Esophagus squamous epithelium (tissue), 4 donors: ENCODE data around the gene TPSD1.

Source experiments
- POLR2A ChIP-seq, 4 donors: fragments of 450-650 bp; IDR thresholded peaks; one replicate each; pipeline ENCODE4 v1.6.1; 2017; ENCODE audit warnings: antibody characterized with exemption in 4 of 4, mild to moderate bottlenecking in 4 of 4, moderate library complexity in 3 of 4
- TF ChIP-seq, protein P1 (sequence below), 6 experiments: fragments of 450-650 bp in 4 of 6; fragments of 200-600 bp in 2 of 6; sonication (generic) in 2 of 6; IDR thresholded peaks; one replicate each; pipeline ENCODE4 v1.5.1; 2016 to 2019; ENCODE audit warnings: antibody characterized with exemption in 6 of 6, mild to moderate bottlenecking in 4 of 6, moderate library complexity in 4 of 6

DNA sequence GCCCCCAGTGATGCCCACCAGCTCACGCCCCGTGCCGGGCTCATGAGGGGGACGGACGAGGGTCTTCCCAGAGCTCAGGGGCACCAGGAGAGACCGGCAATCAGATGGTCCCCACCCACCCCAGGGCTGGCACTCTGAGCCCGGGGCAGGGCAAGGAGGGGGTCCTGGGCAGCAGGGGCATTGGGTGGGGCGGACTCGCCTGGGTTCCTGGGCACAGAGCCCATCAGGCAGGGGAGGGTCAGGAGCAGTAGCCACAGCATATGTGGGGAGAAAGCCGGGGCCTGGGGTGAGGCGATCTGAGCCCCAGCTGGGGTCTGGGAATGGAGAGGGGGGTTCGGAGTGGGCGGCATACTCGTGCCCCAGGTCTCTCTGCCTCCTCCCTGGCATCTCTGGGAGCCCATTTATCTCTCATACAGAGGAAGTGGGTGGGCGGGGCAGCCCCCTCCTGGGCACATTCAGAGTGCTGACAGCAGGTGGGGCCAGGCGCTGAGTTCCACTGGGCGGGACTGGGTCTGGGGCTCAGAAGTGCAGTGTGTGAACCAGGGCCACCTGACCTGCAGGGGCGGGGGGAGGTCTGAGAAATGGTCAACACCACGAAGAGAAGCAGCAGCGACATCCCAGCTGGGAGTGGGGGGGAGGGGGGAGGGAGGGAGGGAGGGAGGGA lies 33.1 kb downstream of the TPSD1 start:
- TF ChIP-seq, protein P1, sequence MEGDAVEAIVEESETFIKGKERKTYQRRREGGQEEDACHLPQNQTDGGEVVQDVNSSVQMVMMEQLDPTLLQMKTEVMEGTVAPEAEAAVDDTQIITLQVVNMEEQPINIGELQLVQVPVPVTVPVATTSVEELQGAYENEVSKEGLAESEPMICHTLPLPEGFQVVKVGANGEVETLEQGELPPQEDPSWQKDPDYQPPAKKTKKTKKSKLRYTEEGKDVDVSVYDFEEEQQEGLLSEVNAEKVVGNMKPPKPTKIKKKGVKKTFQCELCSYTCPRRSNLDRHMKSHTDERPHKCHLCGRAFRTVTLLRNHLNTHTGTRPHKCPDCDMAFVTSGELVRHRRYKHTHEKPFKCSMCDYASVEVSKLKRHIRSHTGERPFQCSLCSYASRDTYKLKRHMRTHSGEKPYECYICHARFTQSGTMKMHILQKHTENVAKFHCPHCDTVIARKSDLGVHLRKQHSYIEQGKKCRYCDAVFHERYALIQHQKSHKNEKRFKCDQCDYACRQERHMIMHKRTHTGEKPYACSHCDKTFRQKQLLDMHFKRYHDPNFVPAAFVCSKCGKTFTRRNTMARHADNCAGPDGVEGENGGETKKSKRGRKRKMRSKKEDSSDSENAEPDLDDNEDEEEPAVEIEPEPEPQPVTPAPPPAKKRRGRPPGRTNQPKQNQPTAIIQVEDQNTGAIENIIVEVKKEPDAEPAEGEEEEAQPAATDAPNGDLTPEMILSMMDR (IDR thresholded peaks at IDR 0.05), result no peak
- no peak for TF ChIP-seq POLR2A (IDR thresholded peaks at IDR 0.05)
